GM12872 (cell line): ENCODE results near the gene NDUFA13.

Experiments used
- TF ChIP-seq, protein P1 (sequence below): IDR thresholded peaks from 3 replicates; pipeline ENCODE4 v1.5.1; 2011; ENCODE audit warnings: low read depth, mild to moderate bottlenecking, low read length, moderate library complexity; ENCODE audit not compliant: insufficient read depth

The NDUFA13 gene

DNA sequence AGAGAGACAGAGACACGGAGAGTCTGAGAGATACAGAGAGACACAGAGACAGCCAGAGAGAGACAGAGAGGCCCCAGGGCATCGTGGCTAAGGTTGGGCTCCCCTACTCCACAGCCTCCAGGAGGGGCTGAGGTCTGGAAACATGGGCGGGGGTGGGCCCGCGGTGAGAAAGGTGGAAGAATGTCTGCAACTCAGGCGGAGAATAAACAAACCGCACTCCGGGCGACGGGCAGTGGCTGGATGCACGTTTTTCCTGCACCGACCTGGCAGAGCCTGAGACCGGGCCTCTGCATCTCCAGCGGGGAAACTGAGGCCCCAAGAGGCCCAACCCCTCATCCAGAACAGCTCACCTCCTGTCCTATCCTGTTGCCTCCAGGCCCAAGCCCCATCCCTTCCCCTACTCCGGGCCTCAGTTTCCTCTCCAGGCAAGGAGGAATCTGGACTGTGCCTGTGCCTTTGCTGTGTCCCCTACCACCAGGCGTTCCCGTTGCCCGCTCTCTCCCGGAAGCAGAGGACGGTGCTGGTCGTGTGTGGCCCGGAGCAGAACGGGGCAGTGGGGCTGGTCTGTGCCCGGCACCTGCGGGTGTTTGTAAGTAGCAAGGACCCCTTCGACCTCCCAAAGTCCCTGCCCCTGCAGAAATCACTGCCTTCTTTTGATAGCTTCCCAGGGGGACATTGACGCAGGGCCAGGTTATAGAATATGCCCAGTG is 18.7 kb downstream of the NDUFA13 start:
- TF ChIP-seq, protein P1, sequence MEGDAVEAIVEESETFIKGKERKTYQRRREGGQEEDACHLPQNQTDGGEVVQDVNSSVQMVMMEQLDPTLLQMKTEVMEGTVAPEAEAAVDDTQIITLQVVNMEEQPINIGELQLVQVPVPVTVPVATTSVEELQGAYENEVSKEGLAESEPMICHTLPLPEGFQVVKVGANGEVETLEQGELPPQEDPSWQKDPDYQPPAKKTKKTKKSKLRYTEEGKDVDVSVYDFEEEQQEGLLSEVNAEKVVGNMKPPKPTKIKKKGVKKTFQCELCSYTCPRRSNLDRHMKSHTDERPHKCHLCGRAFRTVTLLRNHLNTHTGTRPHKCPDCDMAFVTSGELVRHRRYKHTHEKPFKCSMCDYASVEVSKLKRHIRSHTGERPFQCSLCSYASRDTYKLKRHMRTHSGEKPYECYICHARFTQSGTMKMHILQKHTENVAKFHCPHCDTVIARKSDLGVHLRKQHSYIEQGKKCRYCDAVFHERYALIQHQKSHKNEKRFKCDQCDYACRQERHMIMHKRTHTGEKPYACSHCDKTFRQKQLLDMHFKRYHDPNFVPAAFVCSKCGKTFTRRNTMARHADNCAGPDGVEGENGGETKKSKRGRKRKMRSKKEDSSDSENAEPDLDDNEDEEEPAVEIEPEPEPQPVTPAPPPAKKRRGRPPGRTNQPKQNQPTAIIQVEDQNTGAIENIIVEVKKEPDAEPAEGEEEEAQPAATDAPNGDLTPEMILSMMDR, result no peak

DNA sequence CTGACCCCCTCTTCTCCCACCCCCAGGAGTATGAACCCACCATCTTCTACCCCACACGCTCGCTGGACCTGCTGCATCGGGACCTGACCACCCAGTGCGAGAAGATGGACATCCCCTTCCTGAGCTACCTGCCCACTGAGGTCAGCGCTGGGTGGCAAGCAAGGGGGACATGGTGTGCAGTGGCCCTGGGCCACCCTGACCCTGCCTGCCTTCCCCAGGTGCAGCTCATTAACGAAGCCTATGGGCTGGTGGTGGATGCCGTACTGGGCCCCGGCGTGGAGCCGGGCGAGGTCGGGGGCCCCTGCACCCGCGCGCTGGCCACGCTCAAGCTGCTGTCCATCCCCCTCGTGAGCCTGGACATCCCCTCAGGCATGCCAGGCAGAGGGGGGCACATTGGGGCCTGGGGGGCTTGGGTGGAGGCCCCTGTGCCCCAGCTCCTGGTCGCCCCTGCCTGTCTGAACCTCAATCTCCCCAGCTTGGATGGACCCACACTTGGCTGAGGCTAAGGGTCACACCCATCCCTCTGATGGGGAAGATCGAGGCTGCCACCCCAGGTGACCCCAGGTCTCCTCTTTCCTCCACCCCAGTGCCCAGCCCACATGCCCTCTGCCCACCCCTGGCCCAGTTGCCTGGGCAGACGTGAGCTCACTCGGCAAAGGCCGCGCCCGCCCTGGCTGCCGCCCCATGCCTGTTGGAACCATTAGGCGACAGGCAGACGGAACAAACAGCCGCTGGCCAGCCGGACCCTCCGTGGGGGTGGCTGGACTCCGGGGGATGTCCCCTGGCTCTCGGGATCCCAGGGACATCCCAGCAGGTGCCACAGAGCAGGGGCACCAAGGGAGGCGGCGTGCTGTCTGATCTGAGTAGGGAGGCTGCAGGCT is 19.5 kb downstream of the NDUFA13 start:
- TF ChIP-seq, protein P1, result no peak

DNA sequence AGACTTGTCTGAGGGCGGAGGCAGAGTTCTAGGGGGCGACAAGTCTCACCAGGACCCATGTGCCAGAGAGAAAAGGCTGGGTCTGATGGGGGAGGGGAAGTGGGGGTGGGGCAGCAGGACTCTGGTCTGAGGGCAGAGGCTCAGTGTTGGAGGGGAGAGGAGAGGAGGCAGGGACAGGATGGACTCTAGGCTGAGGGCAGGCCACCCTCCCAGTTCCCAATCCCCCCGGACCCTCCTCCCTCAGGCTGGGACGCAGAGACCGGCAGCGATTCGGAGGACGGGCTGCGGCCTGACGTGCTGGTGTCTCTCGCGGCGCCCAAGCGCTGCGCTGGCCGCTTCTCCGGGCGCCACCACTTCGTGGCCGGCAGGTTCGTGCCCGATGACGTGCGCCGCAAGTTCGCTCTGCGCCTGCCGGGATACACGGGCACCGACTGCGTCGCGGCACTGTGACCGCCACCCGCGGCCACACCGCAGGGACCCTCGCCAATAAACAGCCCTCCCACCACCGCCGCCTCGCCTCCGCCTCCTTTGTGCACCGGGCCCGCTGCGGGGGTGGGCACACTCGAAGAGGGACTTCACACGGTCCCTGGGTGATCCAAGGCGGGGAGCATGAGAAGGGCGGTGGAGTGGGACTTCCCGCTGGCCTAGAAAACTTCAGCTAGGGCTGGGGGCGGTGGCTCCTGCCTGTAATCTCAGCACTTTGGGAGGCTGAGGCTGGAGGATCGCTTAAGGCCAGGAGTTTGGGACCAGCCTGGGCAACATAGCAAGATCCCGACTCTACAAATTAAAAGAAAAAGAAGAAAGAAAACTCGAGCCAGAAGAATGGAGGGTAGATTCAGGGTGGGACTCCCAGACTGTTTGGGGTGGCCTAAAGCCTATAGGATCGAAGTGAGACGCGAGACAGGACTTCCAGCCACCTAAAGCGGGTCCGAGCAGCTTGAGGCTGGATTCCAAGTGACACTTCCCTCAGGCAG is 21.3 kb downstream of the NDUFA13 start:
- TF ChIP-seq, protein P1, result no peak

DNA sequence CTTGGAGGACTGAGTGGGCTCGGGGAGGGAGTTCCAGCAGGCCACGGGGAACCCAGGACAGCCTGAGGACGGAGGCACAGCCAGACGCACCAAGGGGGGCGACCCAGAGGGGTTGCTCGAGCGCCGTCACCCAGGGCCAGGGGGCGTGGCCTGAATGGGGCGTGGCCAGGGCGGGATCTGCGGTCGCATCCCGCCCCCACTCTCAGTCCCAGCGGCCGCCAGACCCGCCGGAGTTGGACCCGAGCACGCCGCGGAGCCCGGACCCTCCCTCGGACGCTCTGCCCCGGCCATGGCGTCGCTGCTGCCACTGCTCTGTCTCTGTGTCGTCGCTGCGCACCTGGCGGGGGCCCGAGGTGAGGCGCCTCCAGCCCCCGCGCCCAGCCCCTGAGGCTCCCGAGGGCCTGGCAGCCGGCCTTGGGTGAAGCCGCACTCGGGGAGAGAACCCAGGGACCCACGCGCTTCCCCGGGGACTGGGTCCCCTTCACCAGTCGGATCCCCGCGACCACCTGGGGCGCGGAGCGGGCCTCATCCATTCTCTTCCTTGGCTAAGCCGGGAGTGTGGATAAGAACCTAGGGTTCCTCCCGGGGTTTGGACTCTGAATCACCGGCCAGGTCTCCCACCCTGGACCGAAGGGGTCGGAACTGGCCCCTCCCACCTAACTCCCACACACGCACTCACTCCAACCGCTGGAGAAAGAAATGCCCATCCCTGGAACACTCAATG is 22.2 kb downstream of the NDUFA13 start, which contains the start of gene CILP2:
CILP2 (plus strand) TSS at position 205 of the 724 bp plus-strand sequence; CDS start at position 290, 85 bp downstream.
- TF ChIP-seq, protein P1, result no peak

DNA sequence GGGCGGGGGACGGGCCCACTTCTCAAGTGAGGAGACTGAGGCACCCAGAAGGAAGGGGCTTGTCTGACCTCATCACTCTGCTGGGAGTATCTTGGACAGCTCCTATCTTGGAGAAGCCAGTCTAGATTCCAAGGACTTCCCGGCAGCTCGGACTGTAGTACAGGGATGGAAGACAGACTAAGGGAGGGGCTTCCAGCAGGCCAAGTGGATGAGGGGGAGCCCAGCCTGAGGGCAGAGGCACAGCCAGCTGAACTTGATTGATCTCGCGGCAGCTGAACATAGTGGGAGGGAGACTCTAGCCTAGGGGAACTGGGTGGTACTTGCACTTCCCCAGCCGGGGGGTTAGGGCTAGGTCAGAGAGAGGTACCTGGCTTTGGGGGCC is 22.8 kb downstream of the NDUFA13 start:
- TF ChIP-seq, protein P1, result no peak

DNA sequence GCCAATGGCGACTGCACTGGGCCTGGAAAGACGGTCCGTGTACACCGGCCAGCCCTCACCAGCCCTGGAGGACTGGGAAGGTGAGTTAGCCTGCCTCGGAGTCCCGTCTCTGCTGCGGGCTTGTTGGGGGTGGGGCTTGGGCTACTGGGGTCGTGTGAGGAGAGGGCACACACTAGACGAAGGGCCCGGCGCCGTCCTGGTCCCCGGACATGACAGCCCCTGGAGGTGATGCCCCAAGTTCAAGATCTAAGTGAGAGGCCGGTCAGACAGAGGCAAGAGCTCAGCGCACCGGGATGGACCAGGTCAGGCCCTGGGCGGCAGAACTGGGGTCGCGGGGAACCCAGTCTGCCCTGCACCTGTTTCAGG is 23.7 kb downstream of the NDUFA13 start:
- TF ChIP-seq, protein P1, result no peak
